H9 (cell line): ENCODE data around the gene GPHN. TPM values are rescaled to one million over a fixed set of nuclear protein-coding genes. Genes with fewer than 3 reads are reported as not detected.

ENCODE experiments used
- DNase-seq: peaks from one replicate; pipeline ENCODE4 v3.0.0-alpha.2; 2017
- H2AFZ ChIP-seq: one replicate; pipeline ENCODE4 v1.6.1; 2013; ENCODE audit warnings: mild to moderate bottlenecking, low read length, control low read depth, moderate library complexity
- H2AK5ac ChIP-seq: 2 replicates; pipeline ENCODE4 v1.6.1; 2013; ENCODE audit warnings: low read length, control low read depth, mixed read lengths; ENCODE audit not compliant: insufficient read length
- H2BK120ac ChIP-seq: one replicate; pipeline ENCODE4 v1.6.1; 2013; ENCODE audit warnings: low read depth, mild to moderate bottlenecking, low read length, control low read depth, inconsistent platforms; ENCODE audit not compliant: poor library complexity, severe bottlenecking
- H2BK12ac ChIP-seq: 2 replicates; pipeline ENCODE4 v1.6.1; 2013; ENCODE audit warnings: low read length, control low read depth, mixed read lengths, low read depth; ENCODE audit not compliant: insufficient read length
- H2BK15ac ChIP-seq: 2 replicates; pipeline ENCODE4 v1.6.1; 2013; ENCODE audit warnings: low read depth, low read length, control low read depth
- H2BK20ac ChIP-seq: one replicate; pipeline ENCODE4 v1.6.1; 2013; ENCODE audit warnings: low read depth, mild to moderate bottlenecking, low read length, control low read depth, inconsistent platforms; ENCODE audit not compliant: poor library complexity, severe bottlenecking
- H2BK5ac ChIP-seq: 2 replicates; pipeline ENCODE4 v1.6.1; 2013; ENCODE audit warnings: low read length, control low read depth, mixed read lengths; ENCODE audit not compliant: insufficient read length
- H3K14ac ChIP-seq: 2 replicates; pipeline ENCODE4 v1.6.1; 2013; ENCODE audit warnings: low read length, control low read depth; ENCODE audit not compliant: insufficient read depth
- H3K18ac ChIP-seq: 2 replicates; pipeline ENCODE4 v1.6.1; 2013; ENCODE audit warnings: low read depth, mild to moderate bottlenecking, mixed read lengths, low read length, control low read depth; ENCODE audit not compliant: insufficient read length
- H3K23ac ChIP-seq: 2 replicates; pipeline ENCODE4 v1.6.1; 2013; ENCODE audit warnings: low read length, control low read depth, mixed read lengths, low read depth; ENCODE audit not compliant: insufficient read length
- H3K23me2 ChIP-seq: 2 replicates; pipeline ENCODE4 v1.6.1; 2013; ENCODE audit warnings: low read depth, mild to moderate bottlenecking, mixed read lengths, low read length, control low read depth; ENCODE audit not compliant: insufficient read length, poor library complexity, severe bottlenecking
- H3K27ac ChIP-seq: 2 replicates; pipeline ENCODE4 v1.5.1; 2013; ENCODE audit warnings: low read length, control low read depth, mixed read lengths, low read depth; ENCODE audit not compliant: insufficient read length
- H3K27me3 ChIP-seq: 2 replicates; pipeline ENCODE4 v1.6.1; 2013; ENCODE audit warnings: low read length, control low read depth, inconsistent platforms; ENCODE audit not compliant: insufficient read depth
- H3K4ac ChIP-seq: 2 replicates; pipeline ENCODE4 v1.6.1; 2013; ENCODE audit warnings: low read depth, mild to moderate bottlenecking, control low read depth, inconsistent platforms, low read length, moderate library complexity
- H3K4me1 ChIP-seq: 2 replicates; pipeline ENCODE4 v1.6.1; 2013; ENCODE audit warnings: low read length, control low read depth, inconsistent platforms; ENCODE audit not compliant: insufficient read depth
- H3K4me2 ChIP-seq: 2 replicates; pipeline ENCODE4 v1.6.1; 2013; ENCODE audit warnings: low read length, control low read depth, mixed read lengths; ENCODE audit not compliant: insufficient read length, insufficient read depth
- H3K56ac ChIP-seq: 2 replicates; pipeline ENCODE4 v1.6.1; 2013; ENCODE audit warnings: low read depth, mild to moderate bottlenecking, mixed read lengths, low read length, control low read depth; ENCODE audit not compliant: insufficient read length
- H3K79me1 ChIP-seq: 2 replicates; pipeline ENCODE4 v1.6.1; 2013; ENCODE audit warnings: low read depth, mild to moderate bottlenecking, moderate library complexity, low read length, control low read depth, inconsistent platforms; ENCODE audit not compliant: insufficient read depth, poor library complexity, severe bottlenecking
- H3K79me2 ChIP-seq: 2 replicates; pipeline ENCODE4 v1.6.1; 2013; ENCODE audit warnings: low read length, control low read depth, inconsistent platforms; ENCODE audit not compliant: insufficient read depth
- H3K9ac ChIP-seq: 2 replicates; pipeline ENCODE4 v1.6.1; 2013; ENCODE audit warnings: low read length, control low read depth, mixed read lengths; ENCODE audit not compliant: insufficient read length; ENCODE audit errors: extremely low read depth
- H3K9me3 ChIP-seq: one replicate; pipeline ENCODE4 v1.6.1; 2013; ENCODE audit warnings: low read depth, low read length, inconsistent platforms; ENCODE audit not compliant: control insufficient read depth
- H3T11ph ChIP-seq: one replicate; pipeline ENCODE4 v1.6.1; 2013; ENCODE audit warnings: mild to moderate bottlenecking, low read length, control low read depth, inconsistent platforms
- H4K20me1 ChIP-seq: one replicate; pipeline ENCODE4 v1.6.1; 2013; ENCODE audit not compliant: control insufficient read depth, insufficient read length, insufficient read depth
- H4K5ac ChIP-seq: 2 replicates; pipeline ENCODE4 v1.6.1; 2013; ENCODE audit warnings: low read depth, mild to moderate bottlenecking, mixed read lengths, low read length, control low read depth; ENCODE audit not compliant: insufficient read length
- H4K8ac ChIP-seq: replicated peaks from 2 replicates; pipeline ENCODE4 v1.6.1; 2013; ENCODE audit warnings: low read length, control low read depth, mixed read lengths, low read depth; ENCODE audit not compliant: insufficient read length
- H4K91ac ChIP-seq: 2 replicates; pipeline ENCODE4 v1.6.1; 2013; ENCODE audit warnings: low read depth, mild to moderate bottlenecking, moderate library complexity, mixed read lengths, low read length, control low read depth; ENCODE audit not compliant: insufficient read length
- H3K27ac Mint-ChIP-seq, 3 experiments: 2 replicates in 2 of 3; 3 replicates in 1 of 3; pipeline ENCODE4 v1.8.0; 2020 to 2021; ENCODE audit warnings: mixed read lengths in 3 of 3, mild to moderate bottlenecking in 1 of 3, moderate library complexity in 1 of 3
- H3K27me3 Mint-ChIP-seq: 2 replicates; pipeline ENCODE4 v1.8.0; 2021; ENCODE audit warnings: low read depth, mild to moderate bottlenecking, moderate library complexity, mixed read lengths
- H3K36me3 Mint-ChIP-seq, 3 experiments: 2 replicates in 2 of 3; 3 replicates in 1 of 3; pipeline ENCODE4 v1.8.0; 2020 to 2021; ENCODE audit warnings: low read depth in 3 of 3, mixed read lengths in 3 of 3; ENCODE audit not compliant: insufficient read depth in 1 of 3
- H3K4me1 Mint-ChIP-seq, 2 experiments: 2 replicates each; pipeline ENCODE4 v1.8.0; 2020; ENCODE audit warnings: mixed read lengths in 2 of 2
- H3K4me3 Mint-ChIP-seq, 2 experiments: 2 replicates in 1 of 2; 3 replicates in 1 of 2; pipeline ENCODE4 v1.8.0; 2020 to 2021; ENCODE audit warnings: mild to moderate bottlenecking in 2 of 2, mixed read lengths in 2 of 2, moderate library complexity in 1 of 2
- H3K9me3 Mint-ChIP-seq, 2 experiments: 2 replicates in 1 of 2; 3 replicates in 1 of 2; pipeline ENCODE4 v1.8.0; 2020; ENCODE audit warnings: mild to moderate bottlenecking in 2 of 2, mixed read lengths in 2 of 2, moderate library complexity in 1 of 2
- WGBS: extraction: QIAGEN DNeasy Blood & Tissue Kit; methylation state at CpG from one replicate; pipeline ENCODE4 v1.1.7; 2013; ENCODE audit warnings: missing lambda C conversion rate, low lambda C conversion rate, mixed read lengths; ENCODE audit not compliant: insufficient read length; ENCODE audit errors: extremely low coverage; 5-methylcytosine and 5-hydroxymethylcytosine counted together
- total RNA-seq: library from RNA; stranded (reverse); gene quantifications from 2 replicates; pipeline ENCODE4 v1.2.1, GENCODE V29; 2021
- TF ChIP-seq, protein P1 (sequence below): fragments of 200-600 bp; sonication (generic); conservative IDR thresholded peaks from 3 replicates; pipeline ENCODE4 v1.8.0; 2021; ENCODE audit warnings: antibody characterized with exemption, mild to moderate bottlenecking

Gene GPHN
- total RNA-seq, 1 experiment from 2014 or later: 16.1 TPM

DNA sequence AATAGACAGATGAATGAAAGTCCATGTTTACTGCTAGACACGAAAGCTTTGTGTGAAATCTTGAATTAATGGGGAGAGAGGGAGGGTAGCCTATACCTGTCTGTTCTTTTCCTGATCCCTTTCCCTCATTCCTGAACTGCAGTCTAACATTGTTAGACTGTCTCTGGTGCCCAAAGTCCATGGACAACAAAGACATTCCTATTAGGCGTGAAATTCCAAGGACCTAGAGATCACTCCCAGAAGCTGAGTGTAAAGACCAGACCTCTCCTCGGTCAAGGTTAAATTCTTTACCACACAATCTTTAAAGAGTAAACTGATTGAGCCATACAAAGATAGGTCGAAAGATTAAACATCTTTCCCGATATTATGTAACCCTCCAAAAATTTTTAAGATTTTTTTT lies 410.6 kb downstream of the GPHN start:
- TF ChIP-seq, protein P1, sequence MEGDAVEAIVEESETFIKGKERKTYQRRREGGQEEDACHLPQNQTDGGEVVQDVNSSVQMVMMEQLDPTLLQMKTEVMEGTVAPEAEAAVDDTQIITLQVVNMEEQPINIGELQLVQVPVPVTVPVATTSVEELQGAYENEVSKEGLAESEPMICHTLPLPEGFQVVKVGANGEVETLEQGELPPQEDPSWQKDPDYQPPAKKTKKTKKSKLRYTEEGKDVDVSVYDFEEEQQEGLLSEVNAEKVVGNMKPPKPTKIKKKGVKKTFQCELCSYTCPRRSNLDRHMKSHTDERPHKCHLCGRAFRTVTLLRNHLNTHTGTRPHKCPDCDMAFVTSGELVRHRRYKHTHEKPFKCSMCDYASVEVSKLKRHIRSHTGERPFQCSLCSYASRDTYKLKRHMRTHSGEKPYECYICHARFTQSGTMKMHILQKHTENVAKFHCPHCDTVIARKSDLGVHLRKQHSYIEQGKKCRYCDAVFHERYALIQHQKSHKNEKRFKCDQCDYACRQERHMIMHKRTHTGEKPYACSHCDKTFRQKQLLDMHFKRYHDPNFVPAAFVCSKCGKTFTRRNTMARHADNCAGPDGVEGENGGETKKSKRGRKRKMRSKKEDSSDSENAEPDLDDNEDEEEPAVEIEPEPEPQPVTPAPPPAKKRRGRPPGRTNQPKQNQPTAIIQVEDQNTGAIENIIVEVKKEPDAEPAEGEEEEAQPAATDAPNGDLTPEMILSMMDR: no peak
- no peak overlapping the region for H3K27ac Mint-ChIP-seq

More for the DNA sequence above, 410.6 kb downstream of the GPHN start:
- no peak overlapping the region for H3K9ac ChIP-seq
- H2BK20ac ChIP-seq: no peak overlapping the region
- H3K4me1 ChIP-seq: no peaks in the 10 kb centered on the region
- no CpG with 5 or more reads among the region's 5 CpGs for WGBS
- no peak overlapping the region for H3K14ac ChIP-seq
- H4K20me1 ChIP-seq: no peaks in the 10 kb centered on the region
- H3K36me3 Mint-ChIP-seq: peaks cover 0 to 11% (median 10%) of the 10 kb centered on the region in 3 experiments; a peak in 4 of 7 replicates
- H3K4me2 ChIP-seq: no peak overlapping the region
- no peak overlapping the region for H2BK12ac ChIP-seq
- H3K79me2 ChIP-seq: no peaks in the 10 kb centered on the region
- H2AFZ ChIP-seq: no peak overlapping the region
- H3K23ac ChIP-seq: no peak overlapping the region
- no peak overlapping the region for H3K4ac ChIP-seq
- H2AK5ac ChIP-seq: no peak overlapping the region
- no peaks in the 10 kb centered on the region for H3K27me3 ChIP-seq
- H2BK5ac ChIP-seq: no peak overlapping the region
- H3K9me3 ChIP-seq: no peaks in the 10 kb centered on the region
- H3K27me3 Mint-ChIP-seq: no peaks in the 10 kb centered on the region
- H4K91ac ChIP-seq: no peak overlapping the region
- no peak overlapping the region for H3K18ac ChIP-seq
- no peak overlapping the region for H3K27ac ChIP-seq
- no peak overlapping the region for H4K8ac ChIP-seq
- no peaks in the 10 kb centered on the region for H3K4me1 Mint-ChIP-seq
- H2BK120ac ChIP-seq: no peak overlapping the region
- H3K23me2 ChIP-seq: no peaks in the 10 kb centered on the region
- peaks cover 0 to 2% of the 10 kb centered on the region in 2 experiments; a peak in 2 of 5 replicates for H3K9me3 Mint-ChIP-seq
- no peak for DNase-seq
- no peak overlapping the region for H4K5ac ChIP-seq
- H3K79me1 ChIP-seq: no peaks in the 10 kb centered on the region
- H3K56ac ChIP-seq: no peak overlapping the region
- H3K4me3 Mint-ChIP-seq: no peak overlapping the region
- no peak overlapping the region for H2BK15ac ChIP-seq
- H3T11ph ChIP-seq: no peak overlapping the region
